GM20000 (cell line): Measurements from ENCODE around the gene BRCA1.
"Not testable (repeated sequence)": the region's sequence is repeated elsewhere in the genome, so short reads cannot be mapped to it uniquely, and the experiment has no call there.

Experiments used
- DNase-seq: peaks from one replicate; pipeline ENCODE4 v3.0.0; 2012; ENCODE audit warnings: low spot score
- TF ChIP-seq, protein P1 (sequence below): IDR thresholded peaks from 2 replicates; pipeline ENCODE4 v1.5.1; 2012; ENCODE audit warnings: mild to moderate bottlenecking, control low read depth; ENCODE audit errors: extremely low read depth, missing control alignments

Gene BRCA1

GRCh38 chr17:43069368-43069898, 55.7 kb downstream of the BRCA1 start:
- TF ChIP-seq, protein P1, sequence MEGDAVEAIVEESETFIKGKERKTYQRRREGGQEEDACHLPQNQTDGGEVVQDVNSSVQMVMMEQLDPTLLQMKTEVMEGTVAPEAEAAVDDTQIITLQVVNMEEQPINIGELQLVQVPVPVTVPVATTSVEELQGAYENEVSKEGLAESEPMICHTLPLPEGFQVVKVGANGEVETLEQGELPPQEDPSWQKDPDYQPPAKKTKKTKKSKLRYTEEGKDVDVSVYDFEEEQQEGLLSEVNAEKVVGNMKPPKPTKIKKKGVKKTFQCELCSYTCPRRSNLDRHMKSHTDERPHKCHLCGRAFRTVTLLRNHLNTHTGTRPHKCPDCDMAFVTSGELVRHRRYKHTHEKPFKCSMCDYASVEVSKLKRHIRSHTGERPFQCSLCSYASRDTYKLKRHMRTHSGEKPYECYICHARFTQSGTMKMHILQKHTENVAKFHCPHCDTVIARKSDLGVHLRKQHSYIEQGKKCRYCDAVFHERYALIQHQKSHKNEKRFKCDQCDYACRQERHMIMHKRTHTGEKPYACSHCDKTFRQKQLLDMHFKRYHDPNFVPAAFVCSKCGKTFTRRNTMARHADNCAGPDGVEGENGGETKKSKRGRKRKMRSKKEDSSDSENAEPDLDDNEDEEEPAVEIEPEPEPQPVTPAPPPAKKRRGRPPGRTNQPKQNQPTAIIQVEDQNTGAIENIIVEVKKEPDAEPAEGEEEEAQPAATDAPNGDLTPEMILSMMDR: no peak
- no peak for DNase-seq

DNA sequence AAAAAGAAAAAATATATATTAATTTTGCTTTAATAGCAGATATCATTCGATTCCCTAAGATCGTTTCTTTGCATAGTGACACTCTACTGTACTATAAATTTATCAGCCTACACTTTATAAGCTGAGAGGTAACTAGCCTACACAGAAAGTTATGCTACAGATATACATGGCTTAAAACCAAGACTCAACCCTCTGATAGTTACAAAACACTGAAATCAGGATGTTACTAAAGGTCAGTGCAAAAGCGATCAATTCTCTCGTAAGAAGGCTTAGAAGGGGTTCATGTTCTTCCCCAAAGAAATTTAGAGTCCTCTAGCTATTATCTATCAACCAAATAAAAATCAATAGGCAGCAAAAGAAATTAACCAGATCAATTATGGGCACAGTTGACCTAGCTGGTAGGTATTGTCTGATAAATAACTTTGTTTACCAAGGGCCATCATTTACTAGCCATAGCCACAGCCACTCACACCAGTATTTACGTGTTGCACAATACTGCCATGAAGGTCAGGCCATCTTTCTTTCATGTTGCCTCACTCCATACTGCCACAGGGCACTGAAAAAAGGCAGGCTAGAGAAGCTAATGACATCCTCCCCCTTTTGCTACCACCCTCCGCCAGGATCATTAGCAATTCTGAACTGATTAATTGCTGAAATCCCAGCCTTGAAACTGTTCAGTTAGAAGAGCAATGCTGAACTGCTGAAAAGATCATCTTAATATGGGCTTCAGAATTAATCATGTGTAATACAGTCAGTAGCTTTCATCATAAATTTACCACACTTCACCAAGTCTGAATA, 56.4 kb downstream of the BRCA1 start:
- no peak for DNase-seq
- TF ChIP-seq, protein P1: no peak

DNA sequence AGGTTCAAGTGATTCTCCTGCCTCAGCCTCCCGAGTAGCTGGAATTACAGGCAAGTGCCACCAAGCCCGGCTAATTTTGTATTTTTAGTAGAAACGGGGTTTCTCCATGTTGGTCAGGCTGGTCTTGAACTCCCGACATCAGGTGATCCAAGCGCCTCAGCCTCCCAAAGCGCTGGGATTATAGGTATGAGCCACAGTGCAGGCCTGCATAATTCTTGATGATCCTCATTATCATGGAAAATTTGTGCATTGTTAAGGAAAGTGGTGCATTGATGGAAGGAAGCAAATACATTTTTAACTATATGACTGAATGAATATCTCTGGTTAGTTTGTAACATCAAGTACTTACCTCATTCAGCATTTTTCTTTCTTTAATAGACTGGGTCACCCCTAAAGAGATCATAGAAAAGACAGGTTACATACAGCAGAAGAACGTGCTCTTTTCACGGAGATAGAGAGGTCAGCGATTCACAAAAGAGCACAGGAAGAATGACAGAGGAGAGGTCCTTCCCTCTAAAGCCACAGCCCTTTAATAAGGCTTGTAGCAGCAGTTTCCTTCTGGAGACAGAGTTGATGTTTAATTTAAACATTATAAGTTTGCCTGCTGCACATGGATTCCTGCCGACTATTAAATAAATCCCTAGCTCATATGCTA, 62.1 kb downstream of the BRCA1 start:
- TF ChIP-seq, protein P1: no peak
- DNase-seq: no peak

DNA sequence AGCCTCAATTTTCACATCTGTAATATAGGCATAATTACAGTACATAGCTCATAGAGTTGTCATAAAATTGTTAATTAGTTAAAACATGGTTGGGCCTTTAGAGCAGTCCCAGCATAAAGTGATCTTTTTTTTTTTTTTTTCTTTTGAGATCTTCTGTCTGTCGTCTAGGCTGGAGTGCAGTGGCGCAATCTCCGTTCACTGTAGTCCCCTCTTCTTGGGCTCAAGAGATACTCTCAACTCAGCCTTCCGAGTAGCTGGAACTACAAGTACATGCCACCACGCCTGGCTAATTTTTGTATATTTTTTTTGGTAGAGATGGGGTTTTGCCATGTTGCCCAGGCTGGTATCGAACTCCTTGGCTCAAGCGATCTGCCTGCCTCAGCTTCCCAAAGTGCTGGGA, 69.1 kb downstream of the BRCA1 start:
- DNase-seq: no peak
- TF ChIP-seq, protein P1: no peak

- DNase-seq: not testable (repeated sequence)
Measured at GRCh38 chr17:43053008-43053407, 72.2 kb downstream of the BRCA1 start.

DNA sequence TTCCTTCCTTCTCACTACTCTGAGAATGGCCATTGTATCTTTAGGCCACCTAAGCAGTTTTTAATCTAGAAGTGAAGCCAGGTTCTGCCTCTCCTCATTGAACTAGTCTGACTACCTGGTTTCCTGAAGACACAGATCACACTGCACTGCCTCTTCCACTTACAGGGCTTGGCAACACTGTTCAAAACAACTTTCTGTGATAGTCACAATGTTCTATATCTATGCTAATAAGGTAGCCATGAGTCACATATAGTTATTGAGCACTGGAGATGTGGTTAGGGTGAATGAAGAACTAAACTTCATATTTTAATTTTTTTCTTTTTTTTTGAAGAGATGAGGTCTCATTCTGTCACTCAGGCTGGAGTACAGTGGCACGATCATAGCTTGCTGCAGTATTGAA, 73.2 kb downstream of the BRCA1 start:
- TF ChIP-seq, protein P1: no peak
- DNase-seq: no peak

- no peak for DNase-seq
Measured at GRCh38 chr17:43044024-43044423, 81.1 kb downstream of the BRCA1 start.

More at GRCh38 chr17:43044024-43044423, 81.1 kb downstream of the BRCA1 start:
- TF ChIP-seq, protein P1: no peak
